Nephron (organoid): Measurements from ENCODE around the gene PROK2.

Experiments
- H3K27ac Mint-ChIP-seq, 3 experiments: 2 replicates each; pipeline ENCODE4 v1.8.0; 2020; ENCODE audit warnings: mixed read lengths in 3 of 3, mild to moderate bottlenecking in 2 of 3, moderate library complexity in 1 of 3
- H3K27me3 Mint-ChIP-seq: 2 replicates; pipeline ENCODE4 v1.8.0; 2021; ENCODE audit warnings: low read depth, mild to moderate bottlenecking, moderate library complexity, mixed read lengths
- H3K36me3 Mint-ChIP-seq: 2 replicates; pipeline ENCODE4 v1.8.0; 2020; ENCODE audit warnings: low read depth, mixed read lengths
- H3K4me1 Mint-ChIP-seq: 2 replicates; pipeline ENCODE4 v1.8.0; 2020; ENCODE audit warnings: mixed read lengths
- H3K4me3 Mint-ChIP-seq, 3 experiments: 2 replicates each; pipeline ENCODE4 v1.8.0; 2020; ENCODE audit warnings: mild to moderate bottlenecking in 3 of 3, mixed read lengths in 3 of 3, moderate library complexity in 2 of 3
- H3K9me3 Mint-ChIP-seq: 2 replicates; pipeline ENCODE4 v1.8.0; 2020; ENCODE audit warnings: mixed read lengths
- TF ChIP-seq, protein P1 (sequence below), 3 experiments: fragments of 200-600 bp; sonication (generic); IDR thresholded peaks; one replicate each; pipeline ENCODE4 v1.5.0; 2021; ENCODE audit warnings: antibody characterized with exemption in 3 of 3; ENCODE audit not compliant: unreplicated experiment in 3 of 3

PROK2 gene

DNA sequence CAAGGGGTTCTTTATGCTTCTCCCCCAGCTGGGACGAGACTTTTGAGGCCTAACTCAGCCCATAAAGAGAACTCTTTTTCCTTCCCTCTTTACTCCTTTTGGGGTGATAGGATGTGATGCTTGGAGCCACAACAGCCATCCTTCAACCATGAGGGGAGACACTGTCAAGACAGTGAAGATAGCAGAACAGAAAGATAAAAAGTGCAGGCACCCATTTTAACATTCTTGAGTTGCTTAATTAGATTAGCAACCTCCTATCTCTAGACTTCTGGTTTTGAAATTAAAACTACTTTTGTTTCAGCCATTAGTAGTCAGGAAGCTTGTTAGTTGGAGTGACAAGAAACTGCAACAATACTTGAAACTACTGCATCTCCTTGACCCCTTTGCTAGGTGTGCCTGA, 24.8 kb downstream of the PROK2 start:
- H3K9me3 Mint-ChIP-seq = peaks cover 3% of the 10 kb centered on the region
- H3K27ac Mint-ChIP-seq = no peak overlapping the region
- TF ChIP-seq, protein P1, sequence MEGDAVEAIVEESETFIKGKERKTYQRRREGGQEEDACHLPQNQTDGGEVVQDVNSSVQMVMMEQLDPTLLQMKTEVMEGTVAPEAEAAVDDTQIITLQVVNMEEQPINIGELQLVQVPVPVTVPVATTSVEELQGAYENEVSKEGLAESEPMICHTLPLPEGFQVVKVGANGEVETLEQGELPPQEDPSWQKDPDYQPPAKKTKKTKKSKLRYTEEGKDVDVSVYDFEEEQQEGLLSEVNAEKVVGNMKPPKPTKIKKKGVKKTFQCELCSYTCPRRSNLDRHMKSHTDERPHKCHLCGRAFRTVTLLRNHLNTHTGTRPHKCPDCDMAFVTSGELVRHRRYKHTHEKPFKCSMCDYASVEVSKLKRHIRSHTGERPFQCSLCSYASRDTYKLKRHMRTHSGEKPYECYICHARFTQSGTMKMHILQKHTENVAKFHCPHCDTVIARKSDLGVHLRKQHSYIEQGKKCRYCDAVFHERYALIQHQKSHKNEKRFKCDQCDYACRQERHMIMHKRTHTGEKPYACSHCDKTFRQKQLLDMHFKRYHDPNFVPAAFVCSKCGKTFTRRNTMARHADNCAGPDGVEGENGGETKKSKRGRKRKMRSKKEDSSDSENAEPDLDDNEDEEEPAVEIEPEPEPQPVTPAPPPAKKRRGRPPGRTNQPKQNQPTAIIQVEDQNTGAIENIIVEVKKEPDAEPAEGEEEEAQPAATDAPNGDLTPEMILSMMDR (IDR thresholded peaks at IDR 0.05; ENCODE audit: unreplicated experiment in 3 of 3) = no peak
- peaks cover 73% of the 10 kb centered on the region for H3K27me3 Mint-ChIP-seq
- peaks cover 3% of the 10 kb centered on the region for H3K36me3 Mint-ChIP-seq
- H3K4me1 Mint-ChIP-seq = peaks cover 7% of the 10 kb centered on the region
- no peak overlapping the region for H3K4me3 Mint-ChIP-seq

DNA sequence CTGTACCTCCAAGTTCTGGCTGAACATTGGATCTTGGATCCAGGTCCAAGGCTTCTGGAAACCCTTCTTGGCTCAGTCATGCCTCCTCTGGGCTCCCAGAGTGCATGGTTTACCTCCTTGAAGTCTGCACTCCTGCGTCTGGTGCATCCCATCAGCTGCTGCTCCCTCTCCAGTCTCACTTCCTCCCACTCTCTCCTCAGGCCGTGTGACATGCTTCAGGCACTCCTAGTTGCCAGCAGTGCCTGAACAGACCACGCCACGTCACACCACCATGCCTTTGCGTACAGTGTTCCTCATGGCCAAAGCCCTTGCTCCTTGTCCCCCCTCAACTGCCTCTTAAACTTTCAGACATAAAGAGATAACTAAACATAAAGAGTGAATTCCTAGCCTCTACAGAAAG, 25.5 kb downstream of the PROK2 start:
- Mint-ChIP-seq H3K27me3 (peaks cover 76% of the 10 kb centered on the region), H3K27ac (no peak overlapping the region)
- TF ChIP-seq, protein P1 (IDR thresholded peaks at IDR 0.05; ENCODE audit: unreplicated experiment in 3 of 3) = no peak

DNA sequence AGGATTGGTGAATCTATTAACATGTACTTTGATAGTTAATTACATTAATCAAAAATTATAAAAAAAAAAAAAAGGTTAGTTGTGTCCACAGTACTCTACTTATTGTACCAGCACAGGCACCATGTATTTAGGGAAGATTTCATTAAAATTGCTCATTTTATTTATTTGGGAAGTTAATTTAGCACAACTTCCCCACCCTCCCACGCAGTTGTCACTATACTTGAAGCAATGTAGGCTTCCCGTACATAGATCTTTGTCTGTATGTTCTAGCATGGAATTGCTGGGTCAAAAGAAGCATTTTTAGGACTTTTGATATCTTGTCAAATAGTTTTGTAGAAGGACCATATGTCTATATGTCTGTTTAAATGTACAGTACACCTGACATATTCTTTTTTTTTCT, 26.9 kb downstream of the PROK2 start:
- Mint-ChIP-seq H3K27me3 (peaks cover 72% of the 10 kb centered on the region), H3K36me3 (peaks cover 4% of the 10 kb centered on the region), H3K4me1 (peaks cover 9% of the 10 kb centered on the region), H3K27ac (no peak overlapping the region), H3K4me3 (no peak overlapping the region), H3K9me3 (peaks cover 3% of the 10 kb centered on the region)
- TF ChIP-seq, protein P1 (IDR thresholded peaks at IDR 0.05; ENCODE audit: unreplicated experiment in 3 of 3) = no peak

More for the DNA sequence above, 25.5 kb downstream of the PROK2 start:
- Mint-ChIP-seq H3K4me1 (peaks cover 9% of the 10 kb centered on the region), H3K36me3 (peaks cover 4% of the 10 kb centered on the region), H3K4me3 (no peak overlapping the region), H3K9me3 (peaks cover 3% of the 10 kb centered on the region)

DNA sequence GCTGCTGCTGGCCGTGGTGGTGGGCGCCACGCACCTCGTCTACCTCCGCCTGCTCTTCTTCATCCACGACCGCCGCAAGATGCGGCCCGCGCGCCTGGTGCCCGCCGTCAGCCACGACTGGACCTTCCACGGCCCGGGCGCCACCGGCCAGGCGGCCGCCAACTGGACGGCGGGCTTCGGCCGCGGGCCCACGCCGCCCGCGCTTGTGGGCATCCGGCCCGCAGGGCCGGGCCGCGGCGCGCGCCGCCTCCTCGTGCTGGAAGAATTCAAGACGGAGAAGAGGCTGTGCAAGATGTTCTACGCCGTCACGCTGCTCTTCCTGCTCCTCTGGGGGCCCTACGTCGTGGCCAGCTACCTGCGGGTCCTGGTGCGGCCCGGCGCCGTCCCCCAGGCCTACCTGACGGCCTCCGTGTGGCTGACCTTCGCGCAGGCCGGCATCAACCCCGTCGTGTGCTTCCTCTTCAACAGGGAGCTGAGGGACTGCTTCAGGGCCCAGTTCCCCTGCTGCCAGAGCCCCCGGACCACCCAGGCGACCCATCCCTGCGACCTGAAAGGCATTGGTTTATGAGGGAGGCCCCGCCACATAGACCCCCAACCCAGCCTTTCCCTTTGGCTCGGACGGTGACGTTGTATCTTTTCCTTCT, 30.2 kb downstream of the PROK2 start:
- peaks cover 75% of the 10 kb centered on the region for H3K27me3 Mint-ChIP-seq
- H3K36me3 Mint-ChIP-seq = peaks cover 4% of the 10 kb centered on the region
- peak overlapping the region in 2 of 3 experiments; percentile 22 to 64 for H3K27ac Mint-ChIP-seq
- TF ChIP-seq, protein P1 (IDR thresholded peaks at IDR 0.05; ENCODE audit: unreplicated experiment in 3 of 3) = no peak
- H3K9me3 Mint-ChIP-seq = peaks cover 3% of the 10 kb centered on the region
- H3K4me3 Mint-ChIP-seq = peak overlapping the region; percentile 81 to 86 (median 85)
- H3K4me1 Mint-ChIP-seq = peaks cover 9% of the 10 kb centered on the region

DNA sequence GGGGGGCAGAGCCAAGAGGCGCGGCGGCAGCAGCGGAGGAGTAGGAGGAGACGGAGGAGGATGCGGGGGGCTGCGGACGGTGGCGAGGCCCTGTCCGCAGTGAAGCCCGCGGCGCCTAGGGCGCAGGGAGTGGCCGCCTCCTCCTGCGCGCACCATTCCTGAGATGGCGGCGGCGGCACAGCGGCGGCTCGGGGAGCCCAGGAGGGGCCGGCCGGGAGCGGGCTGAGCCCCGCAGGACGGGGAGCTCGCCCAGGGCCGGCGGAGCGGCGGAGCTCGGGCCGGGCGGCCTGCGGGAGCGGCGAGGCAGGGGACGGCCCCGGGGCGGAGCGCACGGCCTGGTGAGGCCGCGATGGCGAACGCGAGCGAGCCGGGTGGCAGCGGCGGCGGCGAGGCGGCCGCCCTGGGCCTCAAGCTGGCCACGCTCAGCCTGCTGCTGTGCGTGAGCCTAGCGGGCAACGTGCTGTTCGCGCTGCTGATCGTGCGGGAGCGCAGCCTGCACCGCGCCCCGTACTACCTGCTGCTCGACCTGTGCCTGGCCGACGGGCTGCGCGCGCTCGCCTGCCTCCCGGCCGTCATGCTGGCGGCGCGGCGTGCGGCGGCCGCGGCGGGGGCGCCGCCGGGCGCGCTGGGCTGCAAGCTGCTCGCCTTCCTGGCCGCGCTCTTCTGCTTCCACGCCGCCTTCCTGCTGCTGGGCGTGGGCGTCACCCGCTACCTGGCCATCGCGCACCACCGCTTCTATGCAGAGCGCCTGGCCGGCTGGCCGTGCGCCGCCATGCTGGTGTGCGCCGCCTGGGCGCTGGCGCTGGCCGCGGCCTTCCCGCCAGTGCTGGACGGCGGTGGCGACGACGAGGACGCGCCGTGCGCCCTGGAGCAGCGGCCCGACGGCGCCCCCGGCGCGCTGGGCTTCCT, 31.0 kb downstream of the PROK2 start, which contains the start of gene GPR27:
GPR27 (plus strand) TSS at position 155 of the 909 bp plus-strand sequence; CDS start at position 350, 195 bp downstream.
- H3K27ac Mint-ChIP-seq = peak within 1 kb of the TSS in 2 of 3 experiments; percentile 38 to 78
- H3K4me1 Mint-ChIP-seq = peaks cover 9% of the 10 kb centered on the region
- H3K9me3 Mint-ChIP-seq = peaks cover 3% of the 10 kb centered on the region
- H3K27me3 Mint-ChIP-seq = peaks cover 68% of the 10 kb centered on the region
- H3K36me3 Mint-ChIP-seq = peaks cover 4% of the 10 kb centered on the region
- peak within 1 kb of the TSS; percentile 77 to 87 (median 84) for H3K4me3 Mint-ChIP-seq
- TF ChIP-seq, protein P1 (IDR thresholded peaks at IDR 0.05; ENCODE audit: unreplicated experiment in 3 of 3) = no peak
